MM.1S (cell line): ENCODE data around the gene STK32B.

ENCODE experiments used
- DNase-seq: peaks from one replicate; pipeline ENCODE4 v3.0.0-alpha.2; 2015
- H2AFZ ChIP-seq: fragments of 300-600 bp; sonication (generic); 2 replicates; pipeline ENCODE4 v1.6.0; 2016; ENCODE audit warnings: antibody characterized with exemption, low read length
- H3F3A ChIP-seq: fragments of 300-600 bp; sonication (generic); 2 replicates; pipeline ENCODE4 v1.6.1; 2016; ENCODE audit warnings: mild to moderate bottlenecking, antibody characterized with exemption, low read length, moderate library complexity, mixed read lengths; ENCODE audit not compliant: insufficient read depth
- H3K27ac ChIP-seq: fragments of 300-600 bp; sonication (generic); 2 replicates; pipeline ENCODE4 v1.5.1; 2016; ENCODE audit warnings: mild to moderate bottlenecking, low read length
- H3K27me3 ChIP-seq: fragments of 300-600 bp; sonication (generic); replicated peaks from 2 replicates; pipeline ENCODE4 v1.6.0; 2016; ENCODE audit warnings: low read length; ENCODE audit not compliant: insufficient read depth
- H3K36me3 ChIP-seq: fragments of 300-600 bp; sonication (generic); replicated peaks from 2 replicates; pipeline ENCODE4 v1.6.1; 2016; ENCODE audit warnings: mild to moderate bottlenecking, low read length, mixed read lengths; ENCODE audit not compliant: insufficient read depth
- H3K4me1 ChIP-seq: fragments of 300-600 bp; sonication (generic); 2 replicates; pipeline ENCODE4 v1.6.1; 2016; ENCODE audit warnings: low read length, mixed read lengths
- H3K4me2 ChIP-seq: fragments of 300-600 bp; sonication (generic); 2 replicates; pipeline ENCODE4 v1.6.0; 2016; ENCODE audit warnings: low read depth, low read length
- H3K4me3 ChIP-seq: fragments of 300-600 bp; sonication (generic); 2 replicates; pipeline ENCODE4 v1.5.1; 2016; ENCODE audit warnings: low read length, mixed read lengths
- H3K79me2 ChIP-seq: fragments of 300-600 bp; sonication (generic); 2 replicates; pipeline ENCODE4 v1.6.1; 2016; ENCODE audit warnings: mixed run types, low read length, mixed read lengths
- H3K9ac ChIP-seq: fragments of 300-600 bp; sonication (generic); 2 replicates; pipeline ENCODE4 v1.6.1; 2016; ENCODE audit warnings: low read length, mixed read lengths
- H3K9me2 ChIP-seq: fragments of 300-600 bp; sonication (generic); replicated peaks from 2 replicates; pipeline ENCODE4 v1.6.1; 2016; ENCODE audit warnings: mild to moderate bottlenecking, low read length, mixed read lengths; ENCODE audit not compliant: insufficient read depth
- H3K9me3 ChIP-seq: fragments of 300-600 bp; sonication (generic); replicated peaks from 2 replicates; pipeline ENCODE4 v1.6.1; 2016; ENCODE audit warnings: mild to moderate bottlenecking, low read length, mixed read lengths; ENCODE audit not compliant: insufficient read depth
- H4K20me1 ChIP-seq: fragments of 300-600 bp; sonication (generic); 2 replicates; pipeline ENCODE4 v1.6.1; 2016; ENCODE audit warnings: mild to moderate bottlenecking, low read length, moderate library complexity, mixed read lengths; ENCODE audit not compliant: insufficient read depth
- EZH2 ChIP-seq: fragments of 300-600 bp; sonication (generic); optimal IDR thresholded peaks from 2 replicates; pipeline ENCODE3; 2017; ENCODE audit warnings: low read depth, mild to moderate bottlenecking, antibody characterized with exemption, low read length, mixed read lengths
- EZH2phosphoT487 ChIP-seq: fragments of 300-600 bp; sonication (generic); IDR thresholded peaks from 2 replicates; pipeline ENCODE4 v1.6.1; 2018; ENCODE audit warnings: antibody characterized with exemption, low read length
- TF ChIP-seq, protein P1 (sequence below): fragments of 300-600 bp; sonication (generic); IDR thresholded peaks from 2 replicates; pipeline ENCODE4 v1.5.1; 2016; ENCODE audit warnings: antibody characterized with exemption, low read length, mixed read lengths

The STK32B gene

DNA sequence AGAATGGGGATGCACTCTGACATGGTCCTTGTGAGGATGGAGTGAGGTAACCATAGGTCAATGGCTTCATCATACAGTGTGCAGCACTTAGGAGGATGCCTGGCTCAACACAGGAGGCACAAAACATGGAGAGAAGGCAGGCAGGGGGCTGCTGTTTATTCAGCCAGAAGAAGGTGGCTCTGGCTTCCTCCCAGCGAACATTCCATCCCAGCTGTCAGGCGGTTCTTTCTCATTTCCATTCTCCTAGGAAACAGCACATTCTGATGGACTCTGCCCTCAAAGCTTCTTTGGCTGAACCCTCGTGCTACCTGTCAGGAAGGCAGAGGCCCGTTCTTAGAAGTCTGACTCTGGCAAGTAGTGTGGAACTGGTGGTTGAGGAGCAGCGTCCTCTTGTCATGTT lies 18.6 kb downstream of the STK32B start:
- no peak overlapping the region for H3K4me2 ChIP-seq
- no peak overlapping the region for H3K27ac ChIP-seq
- no peak for TF ChIP-seq EZH2phosphoT487
- TF ChIP-seq, protein P1, sequence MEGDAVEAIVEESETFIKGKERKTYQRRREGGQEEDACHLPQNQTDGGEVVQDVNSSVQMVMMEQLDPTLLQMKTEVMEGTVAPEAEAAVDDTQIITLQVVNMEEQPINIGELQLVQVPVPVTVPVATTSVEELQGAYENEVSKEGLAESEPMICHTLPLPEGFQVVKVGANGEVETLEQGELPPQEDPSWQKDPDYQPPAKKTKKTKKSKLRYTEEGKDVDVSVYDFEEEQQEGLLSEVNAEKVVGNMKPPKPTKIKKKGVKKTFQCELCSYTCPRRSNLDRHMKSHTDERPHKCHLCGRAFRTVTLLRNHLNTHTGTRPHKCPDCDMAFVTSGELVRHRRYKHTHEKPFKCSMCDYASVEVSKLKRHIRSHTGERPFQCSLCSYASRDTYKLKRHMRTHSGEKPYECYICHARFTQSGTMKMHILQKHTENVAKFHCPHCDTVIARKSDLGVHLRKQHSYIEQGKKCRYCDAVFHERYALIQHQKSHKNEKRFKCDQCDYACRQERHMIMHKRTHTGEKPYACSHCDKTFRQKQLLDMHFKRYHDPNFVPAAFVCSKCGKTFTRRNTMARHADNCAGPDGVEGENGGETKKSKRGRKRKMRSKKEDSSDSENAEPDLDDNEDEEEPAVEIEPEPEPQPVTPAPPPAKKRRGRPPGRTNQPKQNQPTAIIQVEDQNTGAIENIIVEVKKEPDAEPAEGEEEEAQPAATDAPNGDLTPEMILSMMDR: no peak
- no peak for TF ChIP-seq EZH2
- H4K20me1 ChIP-seq: no peaks in the 10 kb centered on the region
- no peak overlapping the region for H3K9ac ChIP-seq
- H3K27me3 ChIP-seq: no peaks in the 10 kb centered on the region
- no peak overlapping the region for H2AFZ ChIP-seq
- H3K9me3 ChIP-seq: no peaks in the 10 kb centered on the region
- no peaks in the 10 kb centered on the region for H3K36me3 ChIP-seq
- H3K79me2 ChIP-seq: no peaks in the 10 kb centered on the region
- H3K9me2 ChIP-seq: no peaks in the 10 kb centered on the region
- no peaks in the 10 kb centered on the region for H3F3A ChIP-seq
- no peak overlapping the region for H3K4me3 ChIP-seq
- H3K4me1 ChIP-seq: no peaks in the 10 kb centered on the region
- no peak for DNase-seq

DNA sequence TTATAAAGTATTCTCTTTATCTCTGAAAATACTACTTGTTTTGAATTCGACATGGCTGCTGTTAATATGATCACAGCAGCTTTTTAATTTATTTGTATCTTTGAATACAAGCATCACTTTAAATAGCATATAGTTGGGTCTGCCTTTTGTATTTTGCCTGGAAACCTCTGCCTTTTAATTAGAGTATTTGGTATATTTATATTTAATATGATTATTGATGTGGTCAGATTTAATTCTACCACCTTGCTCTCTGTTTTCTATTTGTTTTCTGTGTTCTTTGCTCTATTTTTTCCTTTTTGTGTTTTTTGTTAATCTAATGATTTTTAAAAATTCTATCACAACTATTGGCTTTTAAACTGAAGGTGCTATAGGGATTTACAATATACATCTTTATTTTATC lies 21.7 kb downstream of the STK32B start:
- Histone ChIP-seq H3F3A (no peaks in the 10 kb centered on the region), H3K4me1 (no peaks in the 10 kb centered on the region), H3K9me2 (no peaks in the 10 kb centered on the region), H3K4me3 (no peak overlapping the region), H3K9ac (no peak overlapping the region), H4K20me1 (no peaks in the 10 kb centered on the region), H3K27ac (no peak overlapping the region), H3K27me3 (no peaks in the 10 kb centered on the region), H3K4me2 (no peak overlapping the region), H3K36me3 (no peaks in the 10 kb centered on the region), H2AFZ (no peak overlapping the region), H3K9me3 (no peaks in the 10 kb centered on the region), H3K79me2 (no peaks in the 10 kb centered on the region)
- TF ChIP-seq EZH2 (no peak), EZH2phosphoT487 (no peak)
- TF ChIP-seq, protein P1: no peak
- DNase-seq: no peak

DNA sequence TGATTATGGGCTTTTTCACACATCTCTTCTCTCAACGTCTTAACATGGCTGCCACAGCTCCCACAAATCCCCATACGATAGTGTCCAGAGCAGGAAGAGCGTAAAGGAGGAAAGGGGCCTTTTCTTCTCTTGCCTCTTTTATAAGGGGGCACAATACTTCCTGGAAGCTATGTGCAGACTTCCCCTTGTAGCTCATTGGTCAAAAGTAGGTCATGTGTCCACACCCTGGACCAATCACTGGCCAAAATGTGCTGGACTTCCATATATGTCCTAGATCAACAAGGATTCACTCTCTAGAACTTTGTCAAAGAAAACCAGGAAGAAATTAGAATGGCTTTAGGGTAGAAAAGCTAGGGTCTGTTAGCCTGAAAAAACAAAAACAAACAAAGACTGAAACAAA lies 26.7 kb downstream of the STK32B start:
- H3F3A ChIP-seq: no peaks in the 10 kb centered on the region
- TF ChIP-seq EZH2: no peak
- TF ChIP-seq, protein P1: no peak
- no peaks in the 10 kb centered on the region for H4K20me1 ChIP-seq
- no peaks in the 10 kb centered on the region for H3K9me3 ChIP-seq
- H2AFZ ChIP-seq: no peak overlapping the region
- H3K4me3 ChIP-seq: no peak overlapping the region
- no peak overlapping the region for H3K4me2 ChIP-seq
- H3K4me1 ChIP-seq: no peaks in the 10 kb centered on the region
- H3K27me3 ChIP-seq: no peaks in the 10 kb centered on the region
- H3K79me2 ChIP-seq: no peaks in the 10 kb centered on the region
- DNase-seq: no peak
- no peak overlapping the region for H3K9ac ChIP-seq
- no peaks in the 10 kb centered on the region for H3K36me3 ChIP-seq
- no peaks in the 10 kb centered on the region for H3K9me2 ChIP-seq
- no peak overlapping the region for H3K27ac ChIP-seq

DNA sequence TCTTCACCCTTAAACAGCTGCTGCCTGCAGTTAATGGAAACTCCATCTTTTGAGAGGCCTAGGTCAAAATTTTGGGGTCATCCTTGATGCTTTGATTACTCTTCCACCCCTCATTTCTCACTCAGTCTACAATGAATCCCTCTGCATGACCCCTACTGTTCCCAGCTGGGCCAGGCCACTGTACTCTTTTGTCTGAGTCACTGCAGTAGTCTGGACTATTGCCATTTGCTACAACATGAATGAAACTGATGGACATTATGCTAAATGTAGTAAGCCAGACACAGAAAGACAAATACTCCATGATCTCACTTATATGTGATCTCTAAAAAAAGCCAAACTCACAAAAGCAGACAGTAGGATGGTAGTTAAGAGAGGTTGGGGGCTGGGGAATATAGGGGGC lies 28.3 kb downstream of the STK32B start:
- H3K4me3 ChIP-seq: no peak overlapping the region
- H3K36me3 ChIP-seq: no peaks in the 10 kb centered on the region
- no peak overlapping the region for H3K4me2 ChIP-seq
- no peaks in the 10 kb centered on the region for H3K27me3 ChIP-seq
- no peak for TF ChIP-seq EZH2
- no peak for TF ChIP-seq EZH2phosphoT487
- TF ChIP-seq, protein P1: no peak
- H3K27ac ChIP-seq: no peak overlapping the region
- H3K9me2 ChIP-seq: no peaks in the 10 kb centered on the region
- no peaks in the 10 kb centered on the region for H3K79me2 ChIP-seq
- H3F3A ChIP-seq: no peaks in the 10 kb centered on the region
- no peak overlapping the region for H3K9ac ChIP-seq
- H3K9me3 ChIP-seq: no peaks in the 10 kb centered on the region
- H4K20me1 ChIP-seq: no peaks in the 10 kb centered on the region
- no peak for DNase-seq
- no peak overlapping the region for H2AFZ ChIP-seq
- no peaks in the 10 kb centered on the region for H3K4me1 ChIP-seq
